Left cardiac atrium (tissue), 4 donors: ENCODE data around the gene IL31. TPM values are rescaled to one million over a fixed set of nuclear protein-coding genes. Genes with fewer than 3 reads are reported as not detected.
A peak's percentile ranks its signal among the peaks of the same experiment; 100 is the strongest.

Experiments used
- ATAC-seq, 2 donors: fragments of 200-7000 bp; cut with Tn5 transposase; one replicate each; pipeline ENCODE4 v1.9.1; 2020; ENCODE audit warnings: mild to moderate bottlenecking in 2 of 2, moderate library complexity in 2 of 2
- DNase-seq: peaks from one replicate; pipeline ENCODE4 v3.0.0-alpha.2; 2020
- intact Hi-C, 2 donors: fragments of 100-400 bp; cut with DNase I; formaldehyde crosslinking; loops; one replicate each; pipeline versions ENCODE4 v1.14.1 to v1.15.1; 2022 to 2023
- total RNA-seq, 2 donors: library from RNA; stranded (reverse); fragmentation: NEBNext Ultra II Directional; extraction: Animal tissue kit (Norgen Biotek cat#: 25700); gene quantifications; one replicate each; pipeline ENCODE4 v1.2.1, GENCODE V29; 2021
- donor health status: DM: no; HTN: yes; CAD: no.
- donor health status: DM: no; HTN: yes; CAD: no; lungs with severe emphysema.
- donor health status: DM: yes; HTN: yes; CAD: no.
- donor health status: Dilated cardiomyopathy.

Gene IL31
- total RNA-seq, 2 donors from 2014 or later: not detected

- intact Hi-C loops: no loop called here
- no peak for DNase-seq
Measured at GRCh38 chr12:122162976-122163375, 11.0 kb downstream of the IL31 start.

GRCh38 chr12:122161682-122162081 lies 12.3 kb downstream of the IL31 start:
- no peak for DNase-seq
- no peak for ATAC-seq
- intact Hi-C loops: no loop called here

More at GRCh38 chr12:122162976-122163375, 11.0 kb downstream of the IL31 start:
- ATAC-seq: no peak

GRCh38 chr12:122160761-122161160 lies 13.3 kb downstream of the IL31 start:
- intact Hi-C loops: no loop called here
- DNase-seq (no peak), ATAC-seq (no peak)

- intact Hi-C loops: no loop called here
- ATAC-seq: no peak
Measured at GRCh38 chr12:122159882-122160281, 14.1 kb downstream of the IL31 start.

GRCh38 chr12:122158700-122159285 lies 15.2 kb downstream of the IL31 start:
- ATAC-seq (no peak), DNase-seq (no peak)
- intact Hi-C loops: no loop called here

More at GRCh38 chr12:122159882-122160281, 14.1 kb downstream of the IL31 start:
- no peak for DNase-seq

GRCh38 chr12:122155705-122156104 lies 18.3 kb downstream of the IL31 start:
- no peak for DNase-seq
- ATAC-seq: no peak
- intact Hi-C loops: no loop called here

GRCh38 chr12:122152754-122153153 lies 21.3 kb downstream of the IL31 start:
- no peak for DNase-seq
- no peak for ATAC-seq
- intact Hi-C loops: no loop called here

- ATAC-seq (no peak), DNase-seq (no peak)
- intact Hi-C loops: no loop called here
Measured at GRCh38 chr12:122150127-122150681, 23.8 kb downstream of the IL31 start.

GRCh38 chr12:122148657-122149056 lies 25.4 kb downstream of the IL31 start:
- DNase-seq (no peak), ATAC-seq (peak; percentile 26 to 28)
- intact Hi-C loops: no loop called here

- ATAC-seq (peak in 1 of 2 donors; percentile 9), DNase-seq (no peak)
- intact Hi-C loops: no loop called here
Measured at GRCh38 chr12:122147514-122148290, 26.3 kb downstream of the IL31 start.

- ATAC-seq (no peak), DNase-seq (no peak)
- intact Hi-C loops: no loop called here
Measured at GRCh38 chr12:122145505-122146330, 28.3 kb downstream of the IL31 start.

- DNase-seq (no peak), ATAC-seq (no peak)
- intact Hi-C loops: no loop called here
Measured at GRCh38 chr12:122144885-122145284, 29.1 kb downstream of the IL31 start.

- DNase-seq (no peak), ATAC-seq (no peak)
- intact Hi-C loops: no loop called here
Measured at GRCh38 chr12:122142857-122143256, 31.2 kb downstream of the IL31 start.

GRCh38 chr12:122141911-122142725 lies 31.9 kb downstream of the IL31 start:
- ATAC-seq (no peak), DNase-seq (no peak)
- intact Hi-C loops: no loop called here

GRCh38 chr12:122140467-122141257 lies 33.4 kb downstream of the IL31 start:
- intact Hi-C loops: no loop called here
- no peak for DNase-seq
- no peak for ATAC-seq

GRCh38 chr12:122139941-122140340 lies 34.1 kb downstream of the IL31 start:
- ATAC-seq (no peak), DNase-seq (no peak)
- intact Hi-C loops: no loop called here

- no peak for ATAC-seq
- no peak for DNase-seq
Measured at GRCh38 chr12:122139266-122139665, 34.8 kb downstream of the IL31 start.

GRCh38 chr12:122138616-122139015 lies 35.4 kb downstream of the IL31 start:
- ATAC-seq (no peak), DNase-seq (no peak)
- intact Hi-C loops: no loop called here

More at GRCh38 chr12:122139266-122139665, 34.8 kb downstream of the IL31 start:
- intact Hi-C loops: no loop called here
